IPS-18c (cell line): ENCODE data around the gene PTPRK.

ENCODE experiments used
- H3K4me3 ChIP-seq: 2 replicates; pipeline ENCODE4 v1.7.0; 2013; ENCODE audit warnings: low read depth, mild to moderate bottlenecking, low read length, moderate library complexity; ENCODE audit not compliant: insufficient read depth
- H3K9me3 ChIP-seq: one replicate; pipeline ENCODE4 v1.6.1; 2013; ENCODE audit warnings: mild to moderate bottlenecking, low read length, moderate library complexity; ENCODE audit not compliant: control insufficient read depth, insufficient read depth

PTPRK gene

DNA sequence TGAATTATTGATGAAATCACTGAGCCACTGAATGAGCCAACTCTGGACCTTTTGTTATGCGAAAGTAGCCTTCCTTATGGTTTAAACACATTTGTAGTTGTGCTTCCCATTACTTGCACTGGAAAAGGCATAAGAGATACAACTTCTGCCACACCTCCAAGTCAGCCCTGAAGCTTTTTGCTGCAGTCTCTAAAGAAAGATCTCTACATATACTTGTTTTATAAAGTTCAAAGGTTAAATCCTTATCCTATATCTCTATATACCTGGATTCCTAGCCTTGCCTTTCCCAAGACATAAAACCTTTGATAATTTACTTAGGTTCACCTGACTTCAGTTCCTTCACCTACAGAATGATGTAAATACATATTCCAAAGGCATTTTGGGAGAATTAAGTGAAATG, 132.0 kb downstream of the PTPRK start:
- no peak overlapping the region for H3K4me3 ChIP-seq
- no peaks in the 10 kb centered on the region for H3K9me3 ChIP-seq

DNA sequence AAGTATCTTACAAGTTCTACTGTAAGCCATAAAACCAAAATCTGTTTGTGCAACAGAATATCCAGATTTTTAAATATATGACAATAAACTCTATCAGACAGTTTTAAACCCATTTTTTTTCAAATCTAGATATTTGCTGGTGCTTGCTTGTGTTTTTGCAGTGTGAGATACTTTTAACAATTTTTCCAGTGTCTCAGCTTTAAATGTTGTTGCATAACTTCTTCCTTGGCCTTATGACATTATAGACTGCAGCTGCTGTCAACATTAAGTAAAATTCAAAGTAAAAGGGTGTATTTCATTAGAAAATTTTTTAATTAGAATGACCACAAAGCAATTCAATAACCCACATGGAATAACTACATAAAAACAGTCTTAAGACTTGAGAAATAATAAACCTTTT, 139.5 kb downstream of the PTPRK start:
- Histone ChIP-seq H3K9me3 (peaks cover 5% of the 10 kb centered on the region), H3K4me3 (no peak overlapping the region)

- H3K9me3 ChIP-seq, result peaks cover 5% of the 10 kb centered on the region
- no peak overlapping the region for H3K4me3 ChIP-seq
Observed at GRCh38 chr6:128379577-128379976, 140.8 kb downstream of the PTPRK start.

- no peak overlapping the region; the same call in 1 of the 2 replicates for H3K4me3 ChIP-seq
Observed at GRCh38 chr6:128376952-128377503, 143.4 kb downstream of the PTPRK start.

GRCh38 chr6:128371136-128371535, 149.3 kb downstream of the PTPRK start:
- Histone ChIP-seq H3K4me3 (no peak overlapping the region), H3K9me3 (no peaks in the 10 kb centered on the region)

More at GRCh38 chr6:128376952-128377503, 143.4 kb downstream of the PTPRK start:
- peaks cover 5% of the 10 kb centered on the region for H3K9me3 ChIP-seq

DNA sequence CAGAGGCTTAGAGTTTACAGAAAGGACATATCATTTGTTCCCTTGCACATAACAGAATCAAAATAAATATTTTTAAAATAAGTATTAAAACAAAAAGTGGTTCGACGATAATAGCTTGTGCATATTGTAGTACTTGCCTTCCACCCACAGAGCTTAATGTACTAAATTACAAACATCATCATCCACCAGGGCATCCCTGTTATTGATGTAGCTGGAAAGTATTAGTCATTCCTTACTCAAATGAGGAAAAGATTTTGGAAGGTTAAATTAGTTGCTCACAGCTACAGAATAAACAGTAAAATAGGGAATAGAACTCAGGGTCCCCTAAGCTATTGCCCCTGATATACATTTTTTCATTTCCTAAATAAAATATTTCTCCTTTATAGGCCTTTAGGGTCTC, 150.3 kb downstream of the PTPRK start:
- Histone ChIP-seq H3K4me3 (no peak overlapping the region), H3K9me3 (no peaks in the 10 kb centered on the region)

GRCh38 chr6:128368213-128368944, 152.0 kb downstream of the PTPRK start:
- H3K9me3 ChIP-seq, result no peaks in the 10 kb centered on the region

GRCh38 chr6:128367437-128367836, 153.0 kb downstream of the PTPRK start:
- Histone ChIP-seq H3K9me3 (no peaks in the 10 kb centered on the region), H3K4me3 (no peak overlapping the region)

More at GRCh38 chr6:128368213-128368944, 152.0 kb downstream of the PTPRK start:
- no peak overlapping the region for H3K4me3 ChIP-seq

DNA sequence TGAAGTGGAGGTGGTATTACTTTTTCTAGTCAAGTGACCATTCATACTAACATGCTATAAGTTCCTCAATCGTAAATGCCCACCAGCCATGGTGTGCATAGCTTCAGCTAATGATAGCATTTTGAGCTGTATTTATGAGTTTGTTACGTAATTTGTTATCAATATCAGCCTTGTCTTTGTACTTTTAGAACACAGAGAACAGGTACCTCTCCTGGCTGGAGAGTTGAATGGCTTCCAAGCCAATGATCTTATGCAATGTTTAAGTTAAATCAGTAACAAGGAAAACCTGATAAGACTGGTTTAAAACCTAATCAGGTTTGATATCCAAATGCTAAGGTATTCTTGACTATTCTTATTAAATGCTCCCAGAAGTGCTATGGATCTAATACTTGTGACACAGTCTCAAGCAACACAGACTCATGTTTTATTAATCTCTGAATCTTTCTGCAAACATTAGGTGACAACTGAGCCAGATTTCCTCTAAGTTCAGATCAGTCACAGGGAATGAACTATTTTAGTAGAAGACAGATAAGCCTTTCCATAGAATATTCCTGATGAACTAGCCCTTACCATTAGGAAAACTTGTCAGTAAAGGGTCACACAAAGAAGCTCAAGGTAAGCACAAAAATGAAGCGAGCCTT, 154.8 kb downstream of the PTPRK start:
- Histone ChIP-seq H3K9me3 (no peaks in the 10 kb centered on the region), H3K4me3 (no peak overlapping the region)

DNA sequence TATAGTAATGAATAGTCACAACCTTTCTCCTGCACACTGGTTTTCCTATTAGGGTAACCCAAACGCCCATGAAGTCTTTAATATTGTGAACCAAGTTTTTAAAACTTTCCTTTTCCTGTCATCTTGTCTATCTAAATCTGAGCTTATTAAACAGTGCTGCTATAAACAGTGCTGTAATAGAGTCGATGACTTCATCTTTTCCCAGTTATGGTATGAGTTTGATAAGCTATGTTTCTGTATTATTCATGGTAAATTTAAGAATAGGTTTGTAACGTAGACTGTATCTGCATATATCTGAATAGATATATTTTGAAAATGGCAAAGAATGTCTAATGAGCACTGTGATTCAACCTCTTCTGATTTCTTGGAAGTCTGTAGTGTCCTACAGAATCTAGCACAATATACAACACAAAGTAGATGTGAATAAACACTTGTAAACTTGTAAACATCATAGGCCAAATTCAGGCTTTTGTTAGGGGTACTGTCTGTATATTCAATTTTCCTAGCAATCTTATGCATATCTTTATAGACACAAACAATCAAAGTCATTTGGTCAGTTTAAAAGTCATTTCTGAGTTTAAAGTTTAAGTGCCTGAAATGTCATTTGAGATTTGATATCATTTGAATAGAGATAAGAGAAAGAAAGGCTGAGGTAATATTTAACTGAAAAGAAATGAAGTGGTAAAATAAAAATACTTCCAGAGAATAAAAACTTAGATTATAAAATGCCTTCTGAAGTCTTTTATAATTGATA, 155.5 kb downstream of the PTPRK start:
- Histone ChIP-seq H3K9me3 (no peaks in the 10 kb centered on the region), H3K4me3 (no peak overlapping the region)

GRCh38 chr6:128363020-128363813, 157.2 kb downstream of the PTPRK start:
- Histone ChIP-seq H3K4me3 (no peak overlapping the region), H3K9me3 (no peaks in the 10 kb centered on the region)

DNA sequence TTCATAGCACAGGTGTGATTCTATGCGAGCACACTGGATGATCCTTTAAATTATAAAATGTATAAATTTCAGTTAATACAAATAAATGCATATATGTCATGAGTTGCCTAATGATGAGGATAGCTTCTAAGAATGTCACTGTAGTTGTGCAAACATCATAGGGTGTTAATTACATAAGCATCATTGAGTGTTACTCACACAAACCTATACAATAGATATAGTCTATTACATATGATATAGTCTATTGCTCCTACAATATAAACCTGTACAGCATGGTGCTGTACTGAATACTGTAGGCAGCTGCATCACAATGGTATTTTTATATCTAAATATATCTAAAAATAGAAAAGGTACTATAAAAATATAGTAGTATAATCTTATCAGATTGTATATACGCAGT, 159.0 kb downstream of the PTPRK start:
- Histone ChIP-seq H3K4me3 (no peak overlapping the region), H3K9me3 (no peaks in the 10 kb centered on the region)

- H3K4me3 ChIP-seq, result no peak overlapping the region
- H3K9me3 ChIP-seq, result no peaks in the 10 kb centered on the region
Observed at GRCh38 chr6:128358244-128358776, 162.1 kb downstream of the PTPRK start.

GRCh38 chr6:128357392-128358130, 162.8 kb downstream of the PTPRK start:
- Histone ChIP-seq H3K4me3 (no peak overlapping the region), H3K9me3 (no peaks in the 10 kb centered on the region)

DNA sequence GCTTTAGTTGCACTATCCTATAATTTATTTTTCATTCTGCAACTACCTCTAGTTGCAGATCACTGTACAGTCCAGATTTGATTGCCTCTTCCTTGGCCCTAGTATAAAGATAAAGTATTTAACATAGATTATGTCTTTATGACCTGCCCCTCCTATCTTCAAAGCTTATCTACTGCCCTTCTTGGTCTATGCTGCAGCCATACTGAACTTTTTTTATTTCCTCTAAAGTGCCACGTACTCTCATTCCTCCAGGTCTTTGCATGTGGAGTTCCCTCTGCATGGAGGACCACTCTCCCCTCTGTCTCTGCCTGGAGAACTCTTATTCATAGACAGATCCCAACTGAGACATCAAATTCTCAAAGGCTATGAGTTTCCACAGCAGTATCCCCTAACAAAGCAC, 168.0 kb downstream of the PTPRK start:
- Histone ChIP-seq H3K9me3 (no peaks in the 10 kb centered on the region), H3K4me3 (no peak overlapping the region)

DNA sequence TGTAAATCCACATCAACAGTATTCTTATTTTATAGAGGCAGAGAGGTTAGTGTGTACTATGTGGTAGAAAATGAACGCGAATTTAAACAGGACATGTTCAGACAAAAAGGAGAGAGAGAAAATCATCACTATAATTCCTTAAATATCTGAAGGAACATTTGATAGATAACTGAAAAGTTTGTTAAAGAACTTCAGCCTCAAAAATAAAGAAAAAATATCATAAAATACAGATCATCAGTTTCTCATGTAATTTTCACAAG, 169.2 kb downstream of the PTPRK start:
- Histone ChIP-seq H3K4me3 (no peak overlapping the region), H3K9me3 (no peaks in the 10 kb centered on the region)
